Thymus (tissue), 11 donors: Measurements from ENCODE around the gene SLC9A8. TPM values are rescaled to one million over a fixed set of nuclear protein-coding genes. Genes with fewer than 3 reads are reported as not detected.
"Not testable (repeated sequence)": the region's sequence is repeated elsewhere in the genome, so short reads cannot be mapped to it uniquely, and the experiment has no call there.

ENCODE experiments used
- DNase-seq, 9 donors: peaks; one replicate each; pipeline ENCODE4 v3.0.0-alpha.2; 2013; ENCODE audit warnings: low spot score in 9 of 9, low read depth in 6 of 9, missing footprints in 1 of 9
- H3K27ac ChIP-seq, 2 donors: one replicate each; pipeline ENCODE4 v1.5.1; 2013; ENCODE audit warnings: control low read depth in 1 of 2, low read depth in 1 of 2, low read length in 1 of 2, mild to moderate bottlenecking in 1 of 2, moderate library complexity in 1 of 2
- H3K27me3 ChIP-seq, 2 donors: one replicate each; pipeline ENCODE4 v1.5.1; 2013; ENCODE audit warnings: low read length in 1 of 2; ENCODE audit not compliant: control insufficient read depth in 2 of 2, insufficient read depth in 1 of 2
- H3K36me3 ChIP-seq, 2 donors: one replicate each; pipeline ENCODE4 v1.5.1; 2013; ENCODE audit warnings: low read length in 1 of 2, mild to moderate bottlenecking in 1 of 2, moderate library complexity in 1 of 2; ENCODE audit not compliant: control insufficient read depth in 2 of 2, insufficient read depth in 2 of 2
- H3K4me1 ChIP-seq, 2 donors: one replicate each; pipeline ENCODE4 v1.5.1; 2013; ENCODE audit warnings: low read length in 2 of 2; ENCODE audit not compliant: control insufficient read depth in 2 of 2, insufficient read depth in 2 of 2
- H3K4me3 ChIP-seq, 2 donors: one replicate each; pipeline ENCODE4 v1.5.1; 2013; ENCODE audit warnings: low read length in 2 of 2, control low read depth in 1 of 2, mild to moderate bottlenecking in 1 of 2
- H3K9me3 ChIP-seq, 2 donors: one replicate each; pipeline ENCODE4 v1.5.1; 2013; ENCODE audit warnings: low read length in 1 of 2, mild to moderate bottlenecking in 1 of 2; ENCODE audit not compliant: control insufficient read depth in 2 of 2, insufficient read depth in 1 of 2
- WGBS: extraction: QIAGEN DNeasy Blood & Tissue Kit; methylation state at CpG from one replicate; pipeline ENCODE4 v1.1.7; 2013; 5-methylcytosine and 5-hydroxymethylcytosine counted together
- polyA plus RNA-seq: library from polyadenylated mRNA; stranded (reverse); fragments of 200-250 nt; gene quantifications from one replicate; pipeline ENCODE4 v1.2.3, GENCODE V29; 2013
- total RNA-seq: library from RNA; stranded (reverse); fragments of 120-200 nt; gene quantifications from one replicate; pipeline ENCODE4 v1.2.4, GENCODE V29; 2013
- donor health status: healthy.

The SLC9A8 gene
- total and polyA plus RNA-seq, 2 donors, result 3.9 to 14.1 TPM

DNA sequence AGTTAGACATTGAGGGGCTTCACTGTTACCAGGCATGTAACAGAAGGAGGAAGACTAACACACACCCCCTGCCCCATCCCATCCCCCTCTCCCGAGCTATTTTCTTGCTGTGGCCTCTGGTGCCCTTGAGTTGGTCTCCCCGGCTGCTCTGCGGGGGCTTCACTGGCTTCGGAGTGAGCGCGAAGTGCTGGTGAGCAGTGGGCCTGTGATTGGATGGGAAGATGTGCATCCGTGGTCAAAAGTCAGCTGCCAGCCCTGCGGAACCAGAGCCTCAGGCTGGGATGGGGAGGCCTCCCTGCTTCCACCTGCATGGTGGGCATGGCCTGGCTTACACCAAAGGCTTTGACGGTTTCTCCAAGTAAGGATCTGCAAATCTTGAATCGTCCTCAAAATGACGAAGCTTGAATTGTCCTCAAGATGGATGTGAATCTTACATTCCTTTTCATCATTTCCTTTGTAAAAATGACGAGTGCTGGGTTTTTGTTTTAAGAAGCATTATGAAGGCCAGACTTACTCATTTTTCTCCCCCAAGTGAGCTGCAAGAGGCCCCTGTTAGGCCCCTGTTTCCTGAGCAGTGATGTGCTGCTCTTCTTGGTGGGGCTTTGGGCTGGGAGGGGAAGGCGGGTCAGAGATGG lies 79.0 kb downstream of the SLC9A8 start:
- no peaks in the 10 kb centered on the region for H3K27me3 ChIP-seq
- DNase-seq, result no peak
- H3K36me3 ChIP-seq, result peaks cover 26 to 30% of the 10 kb centered on the region in 2 donors
- no peaks in the 10 kb centered on the region for H3K9me3 ChIP-seq
- H3K4me1 ChIP-seq, result peaks cover 0 to 2% of the 10 kb centered on the region in 2 donors
- no peak overlapping the region for H3K27ac ChIP-seq
- no peak overlapping the region for H3K4me3 ChIP-seq
- WGBS, result 96% methylated on average over 13 of the region's 13 CpGs

DNA sequence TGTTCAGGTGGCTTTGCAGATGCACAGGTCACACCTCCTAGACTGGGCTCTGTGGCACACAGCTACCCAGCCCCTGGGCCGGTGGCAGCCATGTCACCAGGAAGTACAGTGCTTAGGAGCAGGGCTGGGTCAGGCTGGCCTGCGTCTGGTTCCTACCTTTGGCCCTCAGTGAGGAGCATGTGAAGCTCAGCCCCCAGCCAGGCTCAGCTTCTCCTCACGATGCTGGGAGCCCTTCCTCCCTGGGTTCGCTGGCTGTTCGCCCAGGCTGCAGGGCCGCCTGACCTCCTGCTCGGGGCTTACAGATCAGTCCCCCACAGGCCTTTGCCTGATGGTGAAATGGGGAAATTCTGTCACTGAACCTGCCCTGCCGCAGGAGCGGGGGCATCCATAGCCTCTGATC lies 79.6 kb downstream of the SLC9A8 start:
- H3K4me1 ChIP-seq, result no peaks in the 10 kb centered on the region
- peaks cover 20 to 24% of the 10 kb centered on the region in 2 donors for H3K36me3 ChIP-seq
- H3K9me3 ChIP-seq, result no peaks in the 10 kb centered on the region
- DNase-seq, result no peak
- H3K4me3 ChIP-seq, result no peak overlapping the region
- H3K27me3 ChIP-seq, result no peaks in the 10 kb centered on the region
- 94% methylated on average over 9 of the region's 9 CpGs for whole genome bisulfite sequencing
- H3K27ac ChIP-seq, result no peak overlapping the region

DNA sequence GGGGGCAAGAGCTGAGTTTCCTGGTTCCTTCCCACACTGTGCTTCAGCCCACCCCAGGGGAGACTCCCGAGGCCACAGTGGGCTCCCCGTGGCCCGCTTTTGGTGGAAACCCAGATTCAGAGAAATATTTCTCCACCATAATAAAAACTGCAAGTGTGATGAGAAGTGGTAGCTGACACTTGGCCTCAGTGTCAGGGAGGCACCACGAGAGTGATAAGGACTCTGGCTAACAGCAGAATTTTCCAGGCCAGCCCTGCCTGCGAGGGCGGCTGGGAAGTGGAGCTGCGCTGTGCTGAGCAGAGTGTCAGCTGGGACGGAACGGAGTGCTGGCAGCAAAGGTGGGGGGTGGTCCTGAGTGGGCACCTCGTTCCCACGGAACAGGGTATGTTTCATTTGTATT lies 80.2 kb downstream of the SLC9A8 start:
- DNase-seq, result no peak
- no peaks in the 10 kb centered on the region for H3K4me1 ChIP-seq
- H3K27me3 ChIP-seq, result no peaks in the 10 kb centered on the region
- no peak overlapping the region for H3K27ac ChIP-seq
- H3K36me3 ChIP-seq, result peaks cover 14 to 18% of the 10 kb centered on the region in 2 donors
- 96% methylated on average over 11 of the region's 11 CpGs for WGBS
- no peaks in the 10 kb centered on the region for H3K9me3 ChIP-seq
- no peak overlapping the region for H3K4me3 ChIP-seq

DNA sequence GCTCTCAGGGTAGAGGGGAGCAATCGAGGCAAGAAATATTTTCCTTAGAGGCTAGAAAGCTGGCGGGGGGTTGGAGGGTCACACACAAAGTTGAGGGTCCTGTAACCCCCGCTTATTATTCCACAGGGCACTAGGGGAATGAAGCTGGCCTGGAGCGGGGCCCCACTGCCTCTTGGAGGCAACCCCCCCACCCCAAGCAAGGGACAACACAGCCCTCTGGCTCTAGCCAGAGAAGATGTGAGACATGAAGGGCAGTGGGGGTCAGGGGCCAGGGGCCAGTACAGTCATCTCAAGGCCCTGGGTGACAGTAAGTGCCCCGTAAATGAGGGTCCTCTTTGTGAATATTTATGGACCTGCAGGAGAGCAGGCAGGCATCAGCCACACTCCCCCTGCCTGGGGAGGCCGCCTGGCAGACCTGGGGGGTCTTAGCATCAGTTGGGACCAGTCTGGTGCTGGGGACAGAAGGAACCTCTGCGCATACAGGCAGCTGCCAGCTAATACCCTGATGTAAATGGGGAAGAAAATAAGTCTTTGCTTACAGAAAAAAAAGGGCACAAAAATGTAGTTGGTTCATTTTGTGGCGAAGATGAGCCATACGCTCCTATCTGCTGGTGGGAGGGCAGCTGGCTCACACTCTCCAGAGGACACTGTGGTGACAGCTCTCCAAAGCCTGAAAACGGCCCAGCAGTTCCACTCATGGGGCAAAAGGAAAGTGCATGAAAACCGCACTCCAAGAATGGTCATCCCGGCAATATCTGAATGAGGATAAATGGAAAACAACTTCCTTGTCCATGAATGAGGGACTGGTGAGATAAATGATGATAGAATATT lies 80.8 kb downstream of the SLC9A8 start:
- Histone ChIP-seq H3K9me3 (no peaks in the 10 kb centered on the region), H3K4me1 (no peaks in the 10 kb centered on the region), H3K27me3 (no peaks in the 10 kb centered on the region), H3K4me3 (no peak overlapping the region), H3K36me3 (peaks cover 8 to 13% of the 10 kb centered on the region in 2 donors), H3K27ac (no peak overlapping the region)
- 93% methylated on average over 12 of the region's 12 CpGs for WGBS
- no peak for DNase-seq

DNA sequence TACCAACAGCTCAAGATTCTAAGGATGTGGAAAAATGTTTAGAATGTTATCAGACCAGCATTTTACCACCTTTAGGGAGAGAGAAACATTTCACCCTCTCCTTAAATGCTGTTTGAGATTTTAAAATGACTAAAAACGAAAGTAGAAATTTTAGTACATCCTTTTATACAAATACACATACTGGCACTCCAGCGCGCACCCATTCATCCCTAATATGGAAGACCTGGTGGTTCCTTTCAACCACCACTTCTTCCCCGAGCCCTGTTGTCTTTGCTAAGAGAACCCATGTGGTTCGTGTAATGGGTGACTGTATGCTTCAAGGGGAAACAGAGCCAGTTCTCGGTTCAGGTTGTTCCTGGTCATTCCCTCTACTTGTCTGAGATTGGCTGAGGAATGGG lies 81.4 kb downstream of the SLC9A8 start:
- H3K4me1 ChIP-seq, result no peaks in the 10 kb centered on the region
- 88% methylated on average over 6 of the region's 6 CpGs for WGBS
- H3K27me3 ChIP-seq, result no peaks in the 10 kb centered on the region
- H3K36me3 ChIP-seq, result peaks cover 2 to 8% of the 10 kb centered on the region in 2 donors
- no peak overlapping the region for H3K4me3 ChIP-seq
- H3K27ac ChIP-seq, result no peak overlapping the region
- H3K9me3 ChIP-seq, result no peaks in the 10 kb centered on the region
- no peak for DNase-seq

DNA sequence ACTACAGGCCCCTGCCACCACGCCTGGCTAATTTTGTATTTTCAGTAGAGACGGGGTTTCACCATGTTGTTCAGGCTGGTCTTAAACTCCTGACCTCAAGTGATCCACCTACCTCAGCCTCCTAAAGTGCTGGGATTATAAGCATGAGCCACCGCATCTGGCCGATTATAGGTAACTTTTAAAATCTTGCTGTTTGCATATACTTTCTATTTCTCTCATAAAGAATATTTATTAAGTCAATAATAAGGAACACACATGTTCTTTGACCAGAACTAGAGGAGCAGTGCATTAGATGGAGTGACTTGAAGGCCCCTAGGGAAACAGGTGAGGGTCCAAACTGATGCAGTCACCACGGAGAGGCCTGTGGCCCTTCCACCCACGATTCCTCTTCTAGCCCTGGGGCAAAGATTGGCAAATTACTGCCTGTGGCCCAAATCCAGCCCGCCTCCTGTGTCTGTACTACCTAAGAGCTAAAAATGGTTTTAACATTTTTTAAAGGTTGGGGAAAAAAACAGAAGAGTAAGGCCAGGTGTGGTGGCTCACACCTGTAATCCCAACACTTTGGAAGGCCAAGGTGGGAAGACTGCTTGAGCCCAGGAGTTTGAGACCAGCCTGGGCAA lies 83.0 kb downstream of the SLC9A8 start:
- not testable (repeated sequence) for H3K27me3 ChIP-seq, DNase-seq, H3K4me3 ChIP-seq, H3K36me3 ChIP-seq, H3K27ac ChIP-seq, H3K4me1 ChIP-seq, H3K9me3 ChIP-seq
- 96% methylated on average over 7 of the region's 7 CpGs for WGBS

DNA sequence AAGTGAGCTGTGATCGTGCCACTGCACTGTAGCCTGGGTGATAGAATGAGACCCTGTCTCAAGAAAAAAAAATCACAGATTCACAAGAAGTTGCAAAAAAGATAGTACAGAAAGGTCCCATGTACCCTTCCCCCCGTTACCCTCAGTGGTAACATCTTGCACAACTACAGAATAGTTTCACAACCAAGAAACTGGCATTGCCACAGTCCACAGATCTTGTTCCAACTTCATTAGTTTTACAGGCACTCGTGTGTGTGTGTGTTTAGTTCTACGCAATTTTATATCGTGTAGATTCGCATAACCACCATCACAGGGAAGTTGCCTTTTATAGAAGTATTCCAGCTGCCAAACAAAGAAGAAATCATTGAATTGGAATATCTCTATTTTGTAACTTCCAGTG lies 83.6 kb downstream of the SLC9A8 start:
- 90% methylated on average over 6 of the region's 6 CpGs for WGBS
- H3K4me3 ChIP-seq, result no peak overlapping the region
- no peaks in the 10 kb centered on the region for H3K4me1 ChIP-seq
- no peaks in the 10 kb centered on the region for H3K9me3 ChIP-seq
- no peaks in the 10 kb centered on the region for H3K36me3 ChIP-seq
- H3K27ac ChIP-seq, result no peak overlapping the region
- no peak for DNase-seq
- H3K27me3 ChIP-seq, result no peaks in the 10 kb centered on the region

DNA sequence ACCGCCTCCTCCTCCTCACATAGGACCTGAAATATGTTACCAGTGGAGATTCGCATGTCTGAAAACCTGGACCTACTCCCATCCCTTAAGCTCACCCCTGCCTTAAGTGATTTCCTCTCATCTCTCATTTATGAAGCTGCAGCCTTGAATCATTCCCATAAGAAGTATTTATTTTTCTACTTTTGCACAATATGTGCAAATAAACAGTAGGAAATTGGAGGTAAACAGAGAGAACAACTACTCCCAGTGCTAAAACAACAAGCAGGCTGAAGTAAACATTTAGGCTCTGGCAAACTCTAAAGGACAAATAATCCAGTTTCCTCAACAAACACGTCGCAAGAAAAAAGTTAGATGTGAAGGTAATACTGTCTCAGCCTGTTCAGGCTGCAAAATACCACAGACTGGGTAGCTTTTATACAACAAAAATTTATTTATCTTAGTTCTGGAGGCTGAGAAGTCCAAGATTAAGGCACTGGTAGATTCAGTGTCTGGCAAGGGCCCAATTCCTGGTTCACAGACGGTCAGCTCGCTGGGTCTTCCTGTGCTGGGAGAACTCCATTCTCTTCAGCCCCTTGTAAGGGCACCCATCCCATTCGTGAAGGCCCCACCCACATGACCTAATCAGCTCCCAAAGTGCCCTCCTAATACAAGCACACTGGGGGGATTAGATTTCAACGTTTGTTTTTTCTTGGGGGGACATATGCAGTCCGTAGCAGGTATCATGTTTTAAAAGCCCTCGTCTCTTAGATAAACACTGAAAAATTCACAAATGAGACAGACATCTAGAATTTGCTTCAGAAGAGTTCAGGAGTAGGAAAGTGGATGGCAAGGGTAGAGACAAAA lies 87.1 kb downstream of the SLC9A8 start:
- Histone ChIP-seq H3K4me1 (no peaks in the 10 kb centered on the region), H3K36me3 (peaks cover 9 to 12% of the 10 kb centered on the region in 2 donors), H3K9me3 (no peaks in the 10 kb centered on the region), H3K27me3 (no peaks in the 10 kb centered on the region), H3K4me3 (no peak overlapping the region), H3K27ac (no peak overlapping the region)
- WGBS, result 93% methylated on average over 10 of the region's 10 CpGs
- DNase-seq, result no peak
